HepG2 (cell line): ENCODE measurements around the gene RNF126.

Experiments used
- CREBL2 ChIP-seq: sonication (generic); formaldehyde crosslinking; IDR thresholded peaks from 2 replicates; pipeline ENCODE4 v1.8.1; 2023; ENCODE audit warnings: missing genetic modification reagents, mild to moderate bottlenecking, borderline replicate concordance
- EZH2 ChIP-seq: conservative IDR thresholded peaks from 2 replicates; pipeline ENCODE4 v1.6.1; 2012; ENCODE audit warnings: mild to moderate bottlenecking, low read depth, low read length, moderate library complexity
- MAX ChIP-seq: IDR thresholded peaks from 2 replicates; pipeline ENCODE4 v1.6.1; 2012; ENCODE audit warnings: inconsistent platforms
- MXI1 ChIP-seq: IDR thresholded peaks from 3 replicates; pipeline ENCODE4 v1.6.1; 2012; ENCODE audit warnings: low read depth, low read length, inconsistent platforms, borderline replicate concordance
- PHB2 ChIP-seq: fragments of 450-650 bp; IDR thresholded peaks from 2 replicates; pipeline ENCODE4 v1.6.1; 2018; ENCODE audit not compliant: partially characterized antibody
- POLR2A ChIP-seq, 2 experiments: IDR thresholded peaks; 2 replicates each; pipeline ENCODE4 v1.6.1; 2011; ENCODE audit warnings: low read depth in 2 of 2, low read length in 2 of 2, mild to moderate bottlenecking in 1 of 2, moderate library complexity in 1 of 2; ENCODE audit not compliant: insufficient read depth in 1 of 2
- RFX5 ChIP-seq: IDR thresholded peaks from 2 replicates; pipeline ENCODE4 v1.6.1; 2011; ENCODE audit warnings: low read depth, low read length, improper control_type of control experiment
- ZNF263 ChIP-seq: sonication (generic); formaldehyde crosslinking; IDR thresholded peaks from 2 replicates; pipeline ENCODE4 v1.4.0; 2020; ENCODE audit warnings: missing genetic modification reagents
- ZNF558 ChIP-seq: sonication (generic); formaldehyde crosslinking; IDR thresholded peaks from 2 replicates; pipeline ENCODE4 v1.9.0; 2022; ENCODE audit warnings: mild to moderate bottlenecking, missing genetic modification reagents, borderline replicate concordance
- ZNF570 ChIP-seq: sonication (generic); formaldehyde crosslinking; IDR thresholded peaks from 2 replicates; pipeline ENCODE4 v1.4.0; 2020; ENCODE audit warnings: mild to moderate bottlenecking, missing genetic modification reagents, borderline replicate concordance

GRCh38 chr19:618674-619285 is 44.2 kb downstream of the RNF126 start:
- TF ChIP-seq ZNF570 (no peak), RFX5 (no peak), POLR2A (IDR thresholded peaks at IDR 0.05; ENCODE audit: insufficient read depth in 1 of 2, low read depth in 2 of 2, low read length in 2 of 2) (no peak), EZH2 (no peak), CREBL2 (no peak), PHB2 (no peak), ZNF558 (no peak), ZNF263 (CRISPR knock-in tag) (no peak), MAX (no peak), MXI1 (no peak)
